Measurements from ENCODE around the gene SLC6A11. TPM values are rescaled to one million over a fixed set of nuclear protein-coding genes. Genes with fewer than 3 reads are reported as not detected.

Gene SLC6A11
- total RNA-seq, 2 experiments from 2014 or later, result not detected

DNA sequence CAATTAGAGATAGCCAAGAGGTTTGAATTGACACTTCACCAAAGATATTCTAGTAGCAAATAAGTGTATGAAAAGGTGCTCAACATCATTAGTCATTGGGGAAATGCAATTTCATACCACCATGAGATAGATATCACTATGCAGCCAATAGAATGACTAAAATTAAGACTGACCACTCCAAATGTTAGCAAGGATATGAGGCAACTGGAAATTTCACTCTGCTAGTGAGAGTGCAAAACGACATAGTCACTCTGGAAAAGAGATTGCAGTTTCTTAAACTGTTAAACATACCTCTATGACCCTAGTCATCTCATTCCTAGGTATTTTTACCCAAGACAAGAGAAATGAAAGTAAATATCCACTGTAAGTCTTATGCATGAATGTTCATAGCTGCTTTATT lies 27.6 kb upstream of the SLC6A11 start:
- intact Hi-C loops (cut with micrococcal nuclease; ENCODE audit: unreplicated experiment), result no loop called here
- H3K36me3 ChIP-seq (ENCODE audit: insufficient read depth, low read length), result no peaks in the 10 kb centered on the region
- POLR2A ChIA-PET, result no interaction called here
- no peaks in the 10 kb centered on the region for H3K9me3 ChIP-seq (ENCODE audit: low read length)
- H4K20me1 ChIP-seq (ENCODE audit: insufficient read depth, low read length), result 0 out of 2 replicates have a peak, but pooled peaks cover 5% of the 10 kb centered on the region
- TF ChIP-seq EZH2phosphoT487 (IDR thresholded peaks at IDR 0.05; ENCODE audit: borderline replicate concordance, low read depth, low read length), result no peak
- TF ChIP-seq, protein P1, sequence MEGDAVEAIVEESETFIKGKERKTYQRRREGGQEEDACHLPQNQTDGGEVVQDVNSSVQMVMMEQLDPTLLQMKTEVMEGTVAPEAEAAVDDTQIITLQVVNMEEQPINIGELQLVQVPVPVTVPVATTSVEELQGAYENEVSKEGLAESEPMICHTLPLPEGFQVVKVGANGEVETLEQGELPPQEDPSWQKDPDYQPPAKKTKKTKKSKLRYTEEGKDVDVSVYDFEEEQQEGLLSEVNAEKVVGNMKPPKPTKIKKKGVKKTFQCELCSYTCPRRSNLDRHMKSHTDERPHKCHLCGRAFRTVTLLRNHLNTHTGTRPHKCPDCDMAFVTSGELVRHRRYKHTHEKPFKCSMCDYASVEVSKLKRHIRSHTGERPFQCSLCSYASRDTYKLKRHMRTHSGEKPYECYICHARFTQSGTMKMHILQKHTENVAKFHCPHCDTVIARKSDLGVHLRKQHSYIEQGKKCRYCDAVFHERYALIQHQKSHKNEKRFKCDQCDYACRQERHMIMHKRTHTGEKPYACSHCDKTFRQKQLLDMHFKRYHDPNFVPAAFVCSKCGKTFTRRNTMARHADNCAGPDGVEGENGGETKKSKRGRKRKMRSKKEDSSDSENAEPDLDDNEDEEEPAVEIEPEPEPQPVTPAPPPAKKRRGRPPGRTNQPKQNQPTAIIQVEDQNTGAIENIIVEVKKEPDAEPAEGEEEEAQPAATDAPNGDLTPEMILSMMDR (conservative IDR thresholded peaks at IDR 0.05; ENCODE audit: low read length), result no peak
- no peaks in the 10 kb centered on the region for H3K4me1 ChIP-seq (ENCODE audit: insufficient read depth, low read length, poor library complexity, severe bottlenecking)
- no peak overlapping the region for H2AFZ ChIP-seq (ENCODE audit: low read length)
- no peak overlapping the region for H3K4me3 ChIP-seq (ENCODE audit: low read depth, low read length, poor library complexity, severe bottlenecking)
- CTCF ChIA-PET (ENCODE audit: unreplicated experiment), result no interaction called here
- no peak overlapping the region for H3K27ac ChIP-seq (ENCODE audit: low read depth, low read length, poor library complexity, severe bottlenecking)
- no peak for DNase-seq (ENCODE audit: low spot score)
- H3K79me2 ChIP-seq (ENCODE audit: insufficient read depth, low read depth, low read length), result no peaks in the 10 kb centered on the region
- H3K4me2 ChIP-seq (ENCODE audit: low read length), result no peak overlapping the region
- no peaks in the 10 kb centered on the region for H3K9me2 ChIP-seq (ENCODE audit: insufficient read depth, low read length)
- no TSS peak for BruUV-seq (replicated peaks)

DNA sequence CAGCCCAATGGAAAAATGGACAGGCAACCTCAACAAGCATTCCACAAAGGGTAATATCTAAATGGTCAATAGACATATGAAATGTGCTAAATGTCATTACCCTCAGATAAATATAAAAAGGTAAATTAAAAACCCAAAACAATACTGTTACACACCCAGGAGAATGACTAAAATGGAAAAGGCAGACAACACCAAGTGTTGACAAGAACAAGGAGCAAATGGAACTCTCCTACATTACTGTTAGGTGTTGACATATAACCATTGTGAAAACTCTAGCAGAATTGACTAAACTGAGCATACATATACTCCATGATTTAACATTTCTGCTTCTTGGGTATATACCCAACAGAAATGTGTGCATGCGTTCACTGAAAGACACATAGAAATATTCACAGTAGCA lies 25.3 kb upstream of the SLC6A11 start:
- POLR2A ChIA-PET, result interaction anchor here (0.6 kb wide), 1 partner anchor 11 kb away, joined by 4 read pairs; no protein-coding TSS in a partner anchor
- H3K79me2 ChIP-seq (ENCODE audit: insufficient read depth, low read depth, low read length), result no peaks in the 10 kb centered on the region
- H2AFZ ChIP-seq (ENCODE audit: low read length), result no peak overlapping the region
- no peaks in the 10 kb centered on the region for H3K36me3 ChIP-seq (ENCODE audit: insufficient read depth, low read length)
- H3K9me3 ChIP-seq (ENCODE audit: low read length), result no peaks in the 10 kb centered on the region
- intact Hi-C loops (cut with micrococcal nuclease; ENCODE audit: unreplicated experiment), result no loop called here
- no peaks in the 10 kb centered on the region for H3K4me1 ChIP-seq (ENCODE audit: insufficient read depth, low read length, poor library complexity, severe bottlenecking)
- no TSS peak for BruUV-seq (replicated peaks)
- CTCF ChIA-PET (ENCODE audit: unreplicated experiment), result no interaction called here
- H4K20me1 ChIP-seq (ENCODE audit: insufficient read depth, low read length), result no peaks in the 10 kb centered on the region
- H3K9me2 ChIP-seq (ENCODE audit: insufficient read depth, low read length), result no peaks in the 10 kb centered on the region
- no peak overlapping the region for H3K4me2 ChIP-seq (ENCODE audit: low read length)
- H3K27ac ChIP-seq (ENCODE audit: low read depth, low read length, poor library complexity, severe bottlenecking), result no peak overlapping the region
- DNase-seq (ENCODE audit: low spot score), result no peak
- no peak overlapping the region for H3K4me3 ChIP-seq (ENCODE audit: low read depth, low read length, poor library complexity, severe bottlenecking)
- TF ChIP-seq EZH2phosphoT487 (IDR thresholded peaks at IDR 0.05; ENCODE audit: borderline replicate concordance, low read depth, low read length), result no peak
- TF ChIP-seq, protein P1 (conservative IDR thresholded peaks at IDR 0.05; ENCODE audit: low read length), result no peak

DNA sequence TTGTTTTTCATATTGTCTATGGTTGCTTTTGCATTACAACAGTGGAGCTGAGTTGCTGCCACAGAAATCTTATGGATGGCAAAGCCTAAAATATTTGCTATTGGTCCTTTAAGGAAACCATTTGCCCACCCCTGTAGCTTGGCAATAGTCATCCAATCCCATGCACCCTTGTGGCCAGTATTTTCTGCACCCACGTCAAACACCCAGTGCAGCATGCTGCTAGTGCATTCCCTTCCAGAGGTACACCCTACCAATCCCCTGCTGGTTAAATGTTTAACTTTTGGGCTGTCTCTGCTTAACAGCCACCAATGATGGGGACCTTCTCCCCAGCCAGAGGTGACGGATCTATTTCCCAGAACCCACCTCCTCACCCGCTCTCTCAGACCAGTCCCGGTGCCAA lies 23.8 kb upstream of the SLC6A11 start:
- no peaks in the 10 kb centered on the region for H4K20me1 ChIP-seq (ENCODE audit: insufficient read depth, low read length)
- no TSS peak for BruUV-seq (replicated peaks)
- DNase-seq (ENCODE audit: low spot score), result no peak
- no peaks in the 10 kb centered on the region for H3K9me2 ChIP-seq (ENCODE audit: insufficient read depth, low read length)
- no peaks in the 10 kb centered on the region for H3K4me1 ChIP-seq (ENCODE audit: insufficient read depth, low read length, poor library complexity, severe bottlenecking)
- no peaks in the 10 kb centered on the region for H3K36me3 ChIP-seq (ENCODE audit: insufficient read depth, low read length)
- H2AFZ ChIP-seq (ENCODE audit: low read length), result no peak overlapping the region
- H3K9me3 ChIP-seq (ENCODE audit: low read length), result no peaks in the 10 kb centered on the region
- ChIA-PET POLR2A (no interaction called here), CTCF (ENCODE audit: unreplicated experiment) (no interaction called here)
- no peak overlapping the region for H3K4me2 ChIP-seq (ENCODE audit: low read length)
- no peak overlapping the region for H3K4me3 ChIP-seq (ENCODE audit: low read depth, low read length, poor library complexity, severe bottlenecking)
- intact Hi-C loops (cut with micrococcal nuclease; ENCODE audit: unreplicated experiment), result no loop called here
- no peaks in the 10 kb centered on the region for H3K79me2 ChIP-seq (ENCODE audit: insufficient read depth, low read depth, low read length)
- no peak overlapping the region for H3K27ac ChIP-seq (ENCODE audit: low read depth, low read length, poor library complexity, severe bottlenecking)
- TF ChIP-seq EZH2phosphoT487 (IDR thresholded peaks at IDR 0.05; ENCODE audit: borderline replicate concordance, low read depth, low read length), result no peak
- TF ChIP-seq, protein P1 (conservative IDR thresholded peaks at IDR 0.05; ENCODE audit: low read length), result no peak

All from OCI-LY7 (cell line).